WTC11 (cell line): Measurements from ENCODE around the gene ABHD12. TPM values are rescaled to one million over a fixed set of nuclear protein-coding genes. Genes with fewer than 3 reads are reported as not detected.

Experiments used
- ATAC-seq: fragments of 200-7000 bp; cut with Tn5 transposase; 2 replicates; pipeline ENCODE4 v1.10.0; 2021; ENCODE audit warnings: mild to moderate bottlenecking, moderate library complexity
- CTCF ChIA-PET: fragments of 300-600 bp; sonication (Branson Sonifier 250); formaldehyde crosslinking; loops from one replicate; lab custom pipeline; 2021; ENCODE audit warnings: antibody characterized with exemption; lab: Charles Lee
- POLR2A ChIA-PET: fragments of 350-600 bp; sonication (Branson Sonifier 250); formaldehyde crosslinking; loops from one replicate; lab custom pipeline; 2021; ENCODE audit warnings: antibody characterized with exemption; lab: Charles Lee
- DNase-seq: peaks from one replicate; pipeline ENCODE4 v3.0.0; 2021; ENCODE audit warnings: low spot score
- H3K27ac Mint-ChIP-seq: 2 replicates; pipeline ENCODE4 v1.8.0; 2021; ENCODE audit warnings: mixed read lengths
- H3K27me3 Mint-ChIP-seq: 2 replicates; pipeline ENCODE4 v1.8.0; 2021; ENCODE audit warnings: low read depth, mild to moderate bottlenecking, moderate library complexity, mixed read lengths
- H3K36me3 Mint-ChIP-seq: 2 replicates; pipeline ENCODE4 v1.8.0; 2021; ENCODE audit warnings: mixed read lengths
- H3K4me1 Mint-ChIP-seq: 2 replicates; pipeline ENCODE4 v1.8.0; 2022; ENCODE audit warnings: mixed read lengths
- H3K4me3 Mint-ChIP-seq: 2 replicates; pipeline ENCODE4 v1.8.0; 2021; ENCODE audit warnings: mild to moderate bottlenecking, moderate library complexity, mixed read lengths
- H3K9me3 Mint-ChIP-seq: 2 replicates; pipeline ENCODE4 v1.8.0; 2021; ENCODE audit warnings: mixed read lengths
- ARID4B ChIP-seq: sonication (generic); formaldehyde crosslinking; IDR thresholded peaks from 2 replicates; pipeline ENCODE4 v1.8.0; 2023; ENCODE audit warnings: missing genetic modification reagents, mild to moderate bottlenecking, borderline replicate concordance
- ATF1 ChIP-seq: sonication (generic); formaldehyde crosslinking; IDR thresholded peaks from 2 replicates; pipeline ENCODE4 v1.8.1; 2023; ENCODE audit warnings: mild to moderate bottlenecking, moderate library complexity, missing genetic modification reagents
- ELF4 ChIP-seq: sonication (generic); formaldehyde crosslinking; IDR thresholded peaks from 2 replicates; pipeline ENCODE4 v1.8.1; 2022; ENCODE audit warnings: low read depth, mild to moderate bottlenecking, moderate library complexity, missing genetic modification reagents
- EMX1 ChIP-seq: fragments of 250-450 bp; sonication (Bioruptor Pico); IDR thresholded peaks from 2 replicates; pipeline ENCODE4 v1.8.0; 2021; ENCODE audit warnings: mild to moderate bottlenecking
- GTF2I ChIP-seq: fragments of 250-450 bp; sonication (Bioruptor Pico); conservative IDR thresholded peaks from 2 replicates; pipeline ENCODE4 v1.4.0; 2021; ENCODE audit warnings: mild to moderate bottlenecking
- JUN ChIP-seq: sonication (generic); formaldehyde crosslinking; IDR thresholded peaks from 2 replicates; pipeline ENCODE4 v1.8.0; 2023; ENCODE audit warnings: mild to moderate bottlenecking, missing genetic modification reagents
- KAT7 ChIP-seq: sonication (generic); formaldehyde crosslinking; IDR thresholded peaks from 2 replicates; pipeline ENCODE4 v1.8.1; 2023; ENCODE audit warnings: missing genetic modification reagents, mild to moderate bottlenecking, borderline replicate concordance
- NR2C2 ChIP-seq: sonication (generic); formaldehyde crosslinking; IDR thresholded peaks from 2 replicates; pipeline ENCODE4 v1.8.0; 2022; ENCODE audit warnings: mild to moderate bottlenecking, missing genetic modification reagents
- PRRX2 ChIP-seq: fragments of 250-450 bp; sonication (Bioruptor Pico); IDR thresholded peaks from 2 replicates; pipeline ENCODE4 v1.8.0; 2021; ENCODE audit warnings: mild to moderate bottlenecking
- SP1 ChIP-seq: sonication (generic); formaldehyde crosslinking; conservative IDR thresholded peaks from 2 replicates; pipeline ENCODE4 v1.8.1; 2022; ENCODE audit warnings: missing genetic modification reagents
- STAT6 ChIP-seq: sonication (generic); formaldehyde crosslinking; conservative IDR thresholded peaks from 2 replicates; pipeline ENCODE4 v1.8.1; 2023; ENCODE audit warnings: mild to moderate bottlenecking, low read depth, missing genetic modification reagents, moderate library complexity
- USF2 ChIP-seq: sonication (generic); formaldehyde crosslinking; IDR thresholded peaks from 2 replicates; pipeline ENCODE4 v1.8.1; 2023; ENCODE audit warnings: mild to moderate bottlenecking, missing genetic modification reagents, moderate library complexity
- ZBTB43 ChIP-seq: sonication (generic); formaldehyde crosslinking; IDR thresholded peaks from 2 replicates; pipeline ENCODE4 v1.8.1; 2023; ENCODE audit warnings: mild to moderate bottlenecking, missing genetic modification reagents
- ZNF671 ChIP-seq: fragments of 250-450 bp; sonication (Bioruptor Pico); IDR thresholded peaks from 2 replicates; pipeline ENCODE4 v1.8.0; 2021; ENCODE audit warnings: mild to moderate bottlenecking
- total RNA-seq: library from RNA; stranded (reverse); gene quantifications from 3 replicates; pipeline ENCODE4 v1.2.3, GENCODE V29; 2021
- TF ChIP-seq, protein P1 (sequence below): sonication (generic); formaldehyde crosslinking; IDR thresholded peaks from 2 replicates; pipeline ENCODE4 v1.8.1; 2022; ENCODE audit warnings: mild to moderate bottlenecking, moderate library complexity, missing genetic modification reagents
- TF ChIP-seq, protein P2 (sequence below): sonication (generic); formaldehyde crosslinking; IDR thresholded peaks from 2 replicates; pipeline ENCODE4 v1.8.0; 2023; ENCODE audit warnings: missing genetic modification reagents
- TF ChIP-seq, protein P3 (sequence below): sonication (generic); formaldehyde crosslinking; IDR thresholded peaks from 2 replicates; pipeline ENCODE4 v1.8.1; 2022; ENCODE audit warnings: missing genetic modification reagents, borderline replicate concordance
- TF ChIP-seq, protein P4 (sequence below): sonication (generic); formaldehyde crosslinking; IDR thresholded peaks from 2 replicates; pipeline ENCODE4 v1.8.0; 2022; ENCODE audit warnings: mild to moderate bottlenecking, missing genetic modification reagents
- TF ChIP-seq, protein P5 (sequence below): fragments of 250-450 bp; sonication (Bioruptor Pico); IDR thresholded peaks from 2 replicates; pipeline ENCODE4 v1.9.0; 2021; ENCODE audit warnings: moderate library complexity, mild to moderate bottlenecking, inconsistent platforms, borderline replicate concordance

Gene ABHD12
- total RNA-seq, 1 experiment from 2014 or later, result 63.1 TPM

GRCh38 chr20:25408890-25409289, 18.3 kb upstream of the ABHD12 start:
- peaks cover 7% of the 10 kb centered on the region; the same call in 1 of the 2 replicates for H3K27me3 Mint-ChIP-seq
- POLR2A ChIA-PET, result no interaction called here
- peaks cover 18% of the 10 kb centered on the region for H3K4me1 Mint-ChIP-seq
- peak overlapping the region; percentile 92 for H3K4me3 Mint-ChIP-seq
- peak overlapping the region; percentile 86 for H3K27ac Mint-ChIP-seq
- TF ChIP-seq ATF1 (CRISPR knock-in tag) (no peak), ZNF671 (CRISPR knock-in tag) (no peak), STAT6 (CRISPR knock-in tag) (no peak), SP1 (no peak), PRRX2 (CRISPR knock-in tag) (no peak), ARID4B (CRISPR knock-in tag) (no peak), JUN (CRISPR knock-in tag) (no peak), EMX1 (CRISPR knock-in tag) (no peak), USF2 (no peak), KAT7 (CRISPR knock-in tag) (no peak), NR2C2 (CRISPR knock-in tag) (no peak), ZBTB43 (CRISPR knock-in tag) (no peak), ELF4 (CRISPR knock-in tag) (no peak), GTF2I (CRISPR knock-in tag) (no peak)
- TF ChIP-seq, protein P1, sequence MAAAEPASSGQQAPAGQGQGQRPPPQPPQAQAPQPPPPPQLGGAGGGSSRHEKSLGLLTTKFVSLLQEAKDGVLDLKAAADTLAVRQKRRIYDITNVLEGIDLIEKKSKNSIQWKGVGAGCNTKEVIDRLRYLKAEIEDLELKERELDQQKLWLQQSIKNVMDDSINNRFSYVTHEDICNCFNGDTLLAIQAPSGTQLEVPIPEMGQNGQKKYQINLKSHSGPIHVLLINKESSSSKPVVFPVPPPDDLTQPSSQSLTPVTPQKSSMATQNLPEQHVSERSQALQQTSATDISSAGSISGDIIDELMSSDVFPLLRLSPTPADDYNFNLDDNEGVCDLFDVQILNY (CRISPR knock-in tag), result no peak
- TF ChIP-seq, protein P2, sequence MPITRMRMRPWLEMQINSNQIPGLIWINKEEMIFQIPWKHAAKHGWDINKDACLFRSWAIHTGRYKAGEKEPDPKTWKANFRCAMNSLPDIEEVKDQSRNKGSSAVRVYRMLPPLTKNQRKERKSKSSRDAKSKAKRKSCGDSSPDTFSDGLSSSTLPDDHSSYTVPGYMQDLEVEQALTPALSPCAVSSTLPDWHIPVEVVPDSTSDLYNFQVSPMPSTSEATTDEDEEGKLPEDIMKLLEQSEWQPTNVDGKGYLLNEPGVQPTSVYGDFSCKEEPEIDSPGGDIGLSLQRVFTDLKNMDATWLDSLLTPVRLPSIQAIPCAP, result no peak
- TF ChIP-seq, protein P3, sequence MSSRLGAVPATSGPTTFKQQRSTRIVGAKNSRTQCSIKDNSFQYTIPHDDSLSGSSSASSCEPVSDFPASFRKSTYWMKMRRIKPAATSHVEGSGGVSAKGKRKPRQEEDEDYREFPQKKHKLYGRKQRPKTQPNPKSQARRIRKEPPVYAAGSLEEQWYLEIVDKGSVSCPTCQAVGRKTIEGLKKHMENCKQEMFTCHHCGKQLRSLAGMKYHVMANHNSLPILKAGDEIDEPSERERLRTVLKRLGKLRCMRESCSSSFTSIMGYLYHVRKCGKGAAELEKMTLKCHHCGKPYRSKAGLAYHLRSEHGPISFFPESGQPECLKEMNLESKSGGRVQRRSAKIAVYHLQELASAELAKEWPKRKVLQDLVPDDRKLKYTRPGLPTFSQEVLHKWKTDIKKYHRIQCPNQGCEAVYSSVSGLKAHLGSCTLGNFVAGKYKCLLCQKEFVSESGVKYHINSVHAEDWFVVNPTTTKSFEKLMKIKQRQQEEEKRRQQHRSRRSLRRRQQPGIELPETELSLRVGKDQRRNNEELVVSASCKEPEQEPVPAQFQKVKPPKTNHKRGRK (CRISPR knock-in tag), result no peak
- TF ChIP-seq, protein P4, sequence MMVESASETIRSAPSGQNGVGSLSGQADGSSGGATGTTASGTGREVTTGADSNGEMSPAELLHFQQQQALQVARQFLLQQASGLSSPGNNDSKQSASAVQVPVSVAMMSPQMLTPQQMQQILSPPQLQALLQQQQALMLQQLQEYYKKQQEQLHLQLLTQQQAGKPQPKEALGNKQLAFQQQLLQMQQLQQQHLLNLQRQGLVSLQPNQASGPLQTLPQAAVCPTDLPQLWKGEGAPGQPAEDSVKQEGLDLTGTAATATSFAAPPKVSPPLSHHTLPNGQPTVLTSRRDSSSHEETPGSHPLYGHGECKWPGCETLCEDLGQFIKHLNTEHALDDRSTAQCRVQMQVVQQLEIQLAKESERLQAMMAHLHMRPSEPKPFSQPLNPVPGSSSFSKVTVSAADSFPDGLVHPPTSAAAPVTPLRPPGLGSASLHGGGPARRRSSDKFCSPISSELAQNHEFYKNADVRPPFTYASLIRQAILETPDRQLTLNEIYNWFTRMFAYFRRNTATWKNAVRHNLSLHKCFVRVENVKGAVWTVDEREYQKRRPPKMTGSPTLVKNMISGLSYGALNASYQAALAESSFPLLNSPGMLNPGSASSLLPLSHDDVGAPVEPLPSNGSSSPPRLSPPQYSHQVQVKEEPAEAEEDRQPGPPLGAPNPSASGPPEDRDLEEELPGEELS (CRISPR knock-in tag), result no peak
- TF ChIP-seq, protein P5, sequence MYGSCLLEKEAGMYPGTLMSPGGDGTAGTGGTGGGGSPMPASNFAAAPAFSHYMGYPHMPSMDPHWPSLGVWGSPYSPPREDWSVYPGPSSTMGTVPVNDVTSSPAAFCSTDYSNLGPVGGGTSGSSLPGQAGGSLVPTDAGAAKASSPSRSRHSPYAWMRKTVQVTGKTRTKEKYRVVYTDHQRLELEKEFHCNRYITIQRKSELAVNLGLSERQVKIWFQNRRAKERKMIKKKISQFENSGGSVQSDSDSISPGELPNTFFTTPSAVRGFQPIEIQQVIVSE (CRISPR knock-in tag), result no peak
- TF ChIP-seq, all 79 proteins: peak for 0
- ATAC-seq (no peak), DNase-seq (no peak)
- peaks cover 8% of the 10 kb centered on the region for H3K9me3 Mint-ChIP-seq
- CTCF ChIA-PET, result interaction anchor here (1.5 to 3.1 kb wide), 3 partner anchors 10 to 11 kb away, joined by 3 to 33 read pairs (median 4); no protein-coding TSS in a partner anchor
- H3K36me3 Mint-ChIP-seq, result peaks cover 24% of the 10 kb centered on the region
